DND-41 (cell line): ENCODE data around the gene PAK5.

Experiments used
- CTCF ChIP-seq: IDR thresholded peaks from 2 replicates; pipeline ENCODE4 v1.5.1; 2012; ENCODE audit warnings: borderline replicate concordance, low read length, moderate library complexity, mild to moderate bottlenecking; ENCODE audit not compliant: poor library complexity, severe bottlenecking; ENCODE audit errors: extremely low read depth
- EZH2 ChIP-seq: IDR thresholded peaks from 3 replicates; pipeline ENCODE4 v1.6.1; 2012; ENCODE audit warnings: borderline replicate concordance, low read depth, mild to moderate bottlenecking, moderate library complexity, low read length, inconsistent platforms; ENCODE audit not compliant: severe bottlenecking

GRCh38 chr20:9723501-9724202, 115.2 kb downstream of the PAK5 start:
- TF ChIP-seq CTCF (no peak), EZH2 (no peak)
